Measurements from ENCODE around the gene ME3.

The ME3 gene

GRCh38 chr11:86397351-86397750 lies 275.1 kb downstream of the ME3 start:
- H3K27ac ChIP-seq (ENCODE audit: low read depth, low read length): no peak overlapping the region
- no peak overlapping the region for H3K23ac ChIP-seq (ENCODE audit: low read length)
- H3K79me1 ChIP-seq (ENCODE audit: low read length): no peaks in the 10 kb centered on the region
- no peak overlapping the region for H4K8ac ChIP-seq (ENCODE audit: low read depth, low read length)
- no peak overlapping the region for H3K9ac ChIP-seq (ENCODE audit: low read length)
- no peaks in the 10 kb centered on the region for H3K27me3 ChIP-seq (ENCODE audit: insufficient read depth, low read length, poor library complexity)
- H2BK15ac ChIP-seq (replicated peaks; ENCODE audit: low read depth): no peak overlapping the region
- DNase-seq: no peak
- no peak overlapping the region for H4K5ac ChIP-seq (ENCODE audit: low read length)
- no peak overlapping the region for H3K56ac ChIP-seq (ENCODE audit: low read length)
- H3K4me1 ChIP-seq (ENCODE audit: control insufficient read depth, low read depth, low read length): no peaks in the 10 kb centered on the region
- no peaks in the 10 kb centered on the region for H3K36me3 ChIP-seq (ENCODE audit: control insufficient read depth, insufficient read depth, low read length)
- H3K4me3 ChIP-seq (ENCODE audit: low read length): no peak overlapping the region
- H3K18ac ChIP-seq (ENCODE audit: low read length): no peak overlapping the region
- no peak overlapping the region for H3K4ac ChIP-seq (ENCODE audit: low read depth, low read length)
- no peaks in the 10 kb centered on the region for H3K79me2 ChIP-seq (ENCODE audit: control insufficient read depth, insufficient read depth, low read length)
- H3K4me2 ChIP-seq (ENCODE audit: low read length): no peak overlapping the region
- no peak overlapping the region for H2BK5ac ChIP-seq (ENCODE audit: low read length)
- no peak overlapping the region for H2BK120ac ChIP-seq (ENCODE audit: low read depth, low read length)
- no peak overlapping the region for H2AK5ac ChIP-seq (ENCODE audit: low read length)

- H3K79me1 ChIP-seq (ENCODE audit: low read length): no peaks in the 10 kb centered on the region
- no peak overlapping the region for H2BK5ac ChIP-seq (ENCODE audit: low read length)
- H3K36me3 ChIP-seq (ENCODE audit: control insufficient read depth, insufficient read depth, low read length): no peaks in the 10 kb centered on the region
- no peak overlapping the region for H3K18ac ChIP-seq (ENCODE audit: low read length)
- no peak for DNase-seq
- no CpG with 5 or more reads among the region's 2 CpGs for WGBS (ENCODE audit: extremely low coverage, insufficient coverage, low lambda C conversion rate)
- no peak overlapping the region for H3K27ac ChIP-seq (ENCODE audit: low read depth, low read length)
- no peaks in the 10 kb centered on the region for H3K4me1 ChIP-seq (ENCODE audit: control insufficient read depth, low read depth, low read length)
- H3K4me2 ChIP-seq (ENCODE audit: low read length): no peak overlapping the region
- H3K56ac ChIP-seq (ENCODE audit: low read length): no peak overlapping the region
- no peaks in the 10 kb centered on the region for H3K27me3 ChIP-seq (ENCODE audit: insufficient read depth, low read length, poor library complexity)
- no peaks in the 10 kb centered on the region for H3K79me2 ChIP-seq (ENCODE audit: control insufficient read depth, insufficient read depth, low read length)
- no peak overlapping the region for H4K5ac ChIP-seq (ENCODE audit: low read length)
- H2AK5ac ChIP-seq (ENCODE audit: low read length): no peak overlapping the region
- H4K8ac ChIP-seq (ENCODE audit: low read depth, low read length): no peak overlapping the region
- no peak overlapping the region for H2BK15ac ChIP-seq (replicated peaks; ENCODE audit: low read depth)
- H3K23ac ChIP-seq (ENCODE audit: low read length): no peak overlapping the region
- H3K9ac ChIP-seq (ENCODE audit: low read length): no peak overlapping the region
- no peak overlapping the region for H3K4me3 ChIP-seq (ENCODE audit: low read length)
- no peak overlapping the region for H3K4ac ChIP-seq (ENCODE audit: low read depth, low read length)
- no peak overlapping the region for H2BK120ac ChIP-seq (ENCODE audit: low read depth, low read length)
These were observed 276.0 kb downstream of the ME3 start for GRCh38 chr11:86396396-86396795.

GRCh38 chr11:86395061-86395551 lies 277.3 kb downstream of the ME3 start:
- Histone ChIP-seq H2BK5ac (ENCODE audit: low read length) (no peak overlapping the region), H3K9ac (ENCODE audit: low read length) (no peak overlapping the region), H3K27me3 (ENCODE audit: insufficient read depth, low read length, poor library complexity) (no peaks in the 10 kb centered on the region), H3K79me2 (ENCODE audit: control insufficient read depth, insufficient read depth, low read length) (no peaks in the 10 kb centered on the region), H2AK5ac (ENCODE audit: low read length) (no peak overlapping the region), H3K27ac (ENCODE audit: low read depth, low read length) (no peak overlapping the region), H3K18ac (ENCODE audit: low read length) (no peak overlapping the region), H3K36me3 (ENCODE audit: control insufficient read depth, insufficient read depth, low read length) (no peaks in the 10 kb centered on the region), H3K4ac (ENCODE audit: low read depth, low read length) (no peak overlapping the region), H3K56ac (ENCODE audit: low read length) (no peak overlapping the region), H3K79me1 (ENCODE audit: low read length) (no peaks in the 10 kb centered on the region), H3K23ac (ENCODE audit: low read length) (no peak overlapping the region), H2BK15ac (replicated peaks; ENCODE audit: low read depth) (no peak overlapping the region), H2BK120ac (ENCODE audit: low read depth, low read length) (no peak overlapping the region), H3K4me3 (ENCODE audit: low read length) (no peak overlapping the region), H4K5ac (ENCODE audit: low read length) (no peak overlapping the region), H3K4me2 (ENCODE audit: low read length) (no peak overlapping the region), H4K8ac (ENCODE audit: low read depth, low read length) (no peak overlapping the region), H3K4me1 (ENCODE audit: control insufficient read depth, low read depth, low read length) (no peaks in the 10 kb centered on the region)
- DNase-seq: peak; percentile 69
- no CpG with 5 or more reads among the region's 6 CpGs for WGBS (ENCODE audit: extremely low coverage, insufficient coverage, low lambda C conversion rate)

Data from mesendoderm (in vitro differentiated cells).